Measurements from ENCODE around the gene MAP4K4.

Gene MAP4K4

GRCh38 chr2:101697124-101698013, at the start of gene MAP4K4:
TSS of gene MAP4K4 (plus strand) at chr2:101697707. CDS start at chr2:101698081, 374 bp downstream.
- peak; percentile 76 for DNase-seq (ENCODE audit: low spot score)

DNA sequence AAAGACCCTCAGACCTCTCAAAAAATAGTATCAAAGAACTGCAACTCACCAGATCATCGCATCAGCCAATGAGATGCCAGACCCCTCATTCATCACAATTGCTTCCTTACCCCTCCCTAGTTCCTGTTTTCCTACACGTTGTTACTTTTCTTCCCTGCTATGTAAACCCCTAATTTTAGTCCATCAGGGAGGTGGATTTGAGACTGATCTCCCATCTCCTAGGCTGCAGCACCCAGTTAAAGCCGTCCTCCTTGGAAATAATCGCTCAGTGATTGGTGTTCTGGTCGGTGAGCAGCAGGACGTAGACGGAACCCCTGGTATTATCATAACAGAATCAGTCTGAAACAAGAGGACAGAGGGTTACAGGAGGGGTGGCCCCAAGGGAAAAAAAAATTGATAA, 44.0 kb upstream of the MAP4K4 start:
- DNase-seq (ENCODE audit: low spot score) = no peak

DNA sequence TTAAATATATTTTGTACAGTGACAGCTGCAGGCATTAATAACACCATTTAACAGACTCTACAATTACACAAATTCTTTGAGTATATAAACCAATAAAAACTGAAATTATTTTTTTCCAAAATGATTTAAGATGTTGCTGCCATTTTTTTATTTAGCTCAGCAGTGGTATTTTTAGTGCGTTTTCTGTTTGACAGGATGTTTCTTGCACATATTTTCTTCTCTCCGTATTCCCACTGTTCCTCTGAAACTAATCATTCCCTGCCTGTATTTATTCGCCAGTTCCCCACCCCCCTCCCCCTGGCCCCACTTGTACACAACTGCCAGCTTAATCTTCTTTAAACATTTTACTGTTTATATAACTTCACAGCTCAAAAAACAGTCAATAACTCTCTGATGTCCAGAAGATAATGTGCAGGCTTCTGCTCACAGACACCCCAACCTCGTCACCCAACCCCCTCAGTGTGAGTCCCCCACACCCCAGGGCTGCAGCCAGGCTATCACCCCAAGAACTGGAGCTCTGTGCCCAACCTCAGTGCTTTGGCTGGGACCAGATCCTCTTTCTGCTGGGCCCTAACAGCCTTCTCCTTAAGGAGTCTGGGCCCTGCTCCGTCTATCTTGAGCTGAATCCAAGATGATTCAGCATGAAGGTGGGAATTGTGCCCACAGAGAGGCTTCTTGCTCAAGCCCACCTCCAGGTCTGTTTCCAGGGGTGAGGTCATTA, 41.6 kb upstream of the MAP4K4 start:
- DNase-seq (ENCODE audit: low spot score) = no peak

DNA sequence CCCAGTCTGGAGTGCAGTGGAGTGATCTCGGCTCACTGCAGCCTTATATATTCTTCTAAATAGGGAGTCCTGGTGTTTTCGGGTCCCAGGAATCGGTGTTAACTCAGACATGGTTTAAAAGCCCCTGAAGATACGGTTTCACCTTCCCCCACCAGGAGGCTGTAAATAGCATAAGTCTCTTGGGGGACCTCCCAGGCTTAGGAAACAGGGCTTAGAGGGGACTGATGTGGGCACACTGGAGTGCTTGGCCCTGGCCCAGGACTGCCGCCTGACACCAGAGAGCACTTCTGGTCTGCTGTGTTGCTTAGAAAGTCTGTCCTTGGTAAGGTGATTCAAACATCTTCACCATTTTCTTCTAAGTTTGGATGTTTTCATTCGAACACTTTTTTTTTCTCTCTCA, 39.7 kb upstream of the MAP4K4 start:
- DNase-seq (ENCODE audit: low spot score) = no peak

DNA sequence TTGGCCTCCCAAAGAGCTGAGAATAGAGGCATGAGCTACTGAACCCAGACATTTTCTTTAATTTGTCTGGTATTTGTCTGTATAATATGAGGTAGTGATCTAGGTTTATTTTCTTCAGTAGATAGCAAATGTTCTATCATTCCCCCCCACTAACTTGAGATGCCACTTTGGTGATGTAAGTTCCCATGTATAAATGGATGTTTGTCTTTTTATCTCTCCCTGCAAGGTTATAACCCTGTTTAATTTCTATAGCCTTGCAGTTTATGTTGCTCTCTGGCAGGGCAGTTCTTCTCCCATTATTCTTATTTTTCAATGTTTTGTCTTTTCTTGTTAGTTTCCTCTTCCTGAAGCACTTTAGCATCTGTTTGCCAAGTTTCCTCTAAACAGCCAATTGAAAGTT, 39.1 kb upstream of the MAP4K4 start:
- no peak for DNase-seq (ENCODE audit: low spot score)

DNA sequence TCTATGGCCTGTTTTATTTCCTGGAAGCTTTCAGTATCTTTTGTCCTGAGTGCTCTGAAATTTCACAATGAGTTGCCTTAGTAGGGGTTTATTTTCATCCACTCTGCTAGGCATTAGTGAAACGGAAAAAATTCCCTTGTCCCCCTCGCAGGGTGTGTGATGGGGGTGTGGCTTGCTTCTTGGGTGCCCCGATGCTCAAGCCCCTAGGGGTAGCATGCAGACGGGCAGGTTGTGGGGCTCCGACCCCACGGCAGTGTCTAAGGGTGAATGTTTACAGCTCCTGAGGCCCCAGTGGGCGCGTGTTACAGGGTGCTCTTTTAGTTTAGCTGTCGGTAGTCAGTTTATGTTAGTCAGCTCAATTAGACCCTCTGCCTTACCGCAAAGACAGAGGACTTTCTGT, 32.2 kb upstream of the MAP4K4 start:
- DNase-seq (ENCODE audit: low spot score) = no peak

DNA sequence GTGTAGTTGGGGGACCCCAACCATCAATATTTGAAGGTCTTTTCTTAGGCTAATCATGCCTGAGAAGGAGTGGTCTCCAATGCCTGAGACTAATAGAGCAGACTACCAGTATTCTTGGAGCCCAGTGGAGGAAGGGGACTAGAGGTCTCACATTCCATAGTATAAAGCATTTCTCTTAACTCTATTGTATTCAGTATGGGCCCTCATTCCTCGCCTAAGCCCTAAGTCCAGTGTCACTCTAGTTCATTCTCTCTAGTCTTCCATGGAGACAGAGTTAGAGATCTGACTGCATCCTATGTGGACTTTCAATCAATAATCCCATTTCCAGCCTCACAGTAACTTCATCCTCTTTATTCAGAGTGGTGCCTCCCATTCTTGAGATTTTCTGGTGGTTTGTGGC, 29.7 kb upstream of the MAP4K4 start:
- no peak for DNase-seq (ENCODE audit: low spot score)

GRCh38 chr2:101672047-101672446, 25.5 kb upstream of the MAP4K4 start:
- no peak for DNase-seq (ENCODE audit: low spot score)

GRCh38 chr2:101673920-101674319, 23.6 kb upstream of the MAP4K4 start:
- no peak for DNase-seq (ENCODE audit: low spot score)

GRCh38 chr2:101675512-101675911, 22.0 kb upstream of the MAP4K4 start:
- DNase-seq (ENCODE audit: low spot score) = peak; percentile 27

DNA sequence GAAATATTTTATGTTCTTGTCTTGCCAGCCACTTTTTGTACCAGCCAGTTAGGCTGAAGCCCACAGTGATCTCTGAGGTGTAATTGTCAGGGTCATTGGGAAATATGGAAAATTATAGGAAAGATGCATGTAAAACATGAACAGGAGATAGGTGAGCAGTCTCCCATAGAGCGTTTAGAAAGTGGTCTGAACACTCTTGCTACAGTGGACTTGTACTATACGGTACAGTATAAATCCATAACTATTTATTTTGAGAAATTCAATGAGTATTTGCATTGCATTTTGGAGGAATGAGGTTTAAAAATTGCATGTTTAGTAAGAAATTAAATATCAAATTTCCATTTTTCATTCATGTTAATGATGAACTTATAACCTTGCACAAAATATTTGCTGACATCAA, 20.8 kb upstream of the MAP4K4 start:
- DNase-seq (ENCODE audit: low spot score) = no peak

DNA sequence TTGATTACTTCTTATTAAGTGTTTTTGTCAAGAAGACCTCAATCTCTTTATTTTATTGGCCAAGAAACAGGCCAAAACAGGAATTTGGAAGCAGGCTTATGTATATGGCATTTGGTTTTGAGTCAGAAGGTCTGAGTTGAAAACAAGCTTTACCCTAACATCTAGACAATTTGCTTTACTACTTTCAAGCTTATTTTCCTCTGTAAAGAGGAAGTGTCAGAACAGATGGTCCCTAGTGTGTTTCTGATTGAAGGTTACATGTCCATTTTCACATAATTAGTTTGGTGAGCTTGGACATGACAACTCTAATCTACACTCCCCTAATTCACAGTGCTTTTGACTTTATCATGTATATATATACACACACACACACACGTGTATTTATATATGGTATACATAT, 19.8 kb upstream of the MAP4K4 start:
- DNase-seq (ENCODE audit: low spot score) = peak; percentile 43

GRCh38 chr2:101678379-101678778, 19.1 kb upstream of the MAP4K4 start:
- no peak for DNase-seq (ENCODE audit: low spot score)

DNA sequence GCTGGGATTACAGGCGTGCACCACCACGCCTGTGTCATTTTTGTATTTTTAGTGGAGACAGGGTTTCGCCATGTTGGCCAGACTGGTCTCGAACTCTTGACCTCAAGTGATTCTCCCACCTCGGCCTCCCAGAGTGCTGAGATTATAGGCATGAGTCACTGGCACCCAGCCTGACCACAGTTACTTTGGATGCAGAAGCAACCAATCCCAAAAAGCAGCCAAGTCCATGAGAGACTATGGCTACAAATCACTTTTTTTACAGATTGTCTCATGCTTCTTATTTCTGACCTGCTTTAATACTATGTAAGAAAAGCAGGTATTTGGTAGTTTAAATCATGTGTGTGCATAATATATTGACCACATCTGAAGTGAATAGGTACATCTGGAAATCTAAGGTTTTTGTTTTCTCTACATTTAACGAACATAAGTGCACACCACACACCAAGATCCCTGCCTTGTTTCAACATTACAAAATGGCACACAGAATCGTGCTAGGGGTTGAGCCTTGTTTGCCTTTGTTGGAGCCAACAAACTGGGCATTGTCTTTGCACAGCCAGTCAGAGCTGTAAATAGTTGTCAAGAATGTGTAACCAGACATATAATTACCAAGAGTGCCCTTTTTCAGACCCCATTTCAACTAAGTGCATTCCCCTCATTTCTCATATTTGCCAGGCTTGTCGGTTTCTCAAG, 18.3 kb upstream of the MAP4K4 start:
- no peak for DNase-seq (ENCODE audit: low spot score)

GRCh38 chr2:101679801-101680487, 17.6 kb upstream of the MAP4K4 start:
- no peak for DNase-seq (ENCODE audit: low spot score)

- DNase-seq (ENCODE audit: low spot score) = no peak
Measured at GRCh38 chr2:101682311-101682710, 15.2 kb upstream of the MAP4K4 start.

GRCh38 chr2:101684313-101684712, 13.2 kb upstream of the MAP4K4 start:
- DNase-seq (ENCODE audit: low spot score) = no peak

DNA sequence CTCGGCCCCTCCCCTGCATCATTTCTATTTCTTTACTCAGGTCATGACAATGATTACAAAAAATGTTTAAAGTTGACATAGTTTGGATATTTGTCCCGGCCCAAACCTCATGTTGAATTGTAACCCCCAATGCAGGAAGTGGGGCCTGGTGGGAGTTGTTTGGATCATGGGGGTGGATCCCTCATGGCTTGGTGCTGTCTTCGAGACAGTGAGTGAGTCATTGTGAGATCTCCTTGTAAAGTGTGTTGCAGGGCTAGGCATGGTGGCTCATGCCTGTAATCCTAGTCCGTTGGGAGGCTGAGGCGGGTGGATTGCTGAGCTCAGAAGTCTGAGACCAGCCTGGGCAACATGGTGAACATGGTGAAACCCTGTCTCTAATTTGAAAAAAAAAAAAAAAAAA, 9.2 kb upstream of the MAP4K4 start:
- DNase-seq (ENCODE audit: low spot score) = no peak

- DNase-seq (ENCODE audit: low spot score) = no peak
Measured at GRCh38 chr2:101689114-101689825, 8.2 kb upstream of the MAP4K4 start.

DNA sequence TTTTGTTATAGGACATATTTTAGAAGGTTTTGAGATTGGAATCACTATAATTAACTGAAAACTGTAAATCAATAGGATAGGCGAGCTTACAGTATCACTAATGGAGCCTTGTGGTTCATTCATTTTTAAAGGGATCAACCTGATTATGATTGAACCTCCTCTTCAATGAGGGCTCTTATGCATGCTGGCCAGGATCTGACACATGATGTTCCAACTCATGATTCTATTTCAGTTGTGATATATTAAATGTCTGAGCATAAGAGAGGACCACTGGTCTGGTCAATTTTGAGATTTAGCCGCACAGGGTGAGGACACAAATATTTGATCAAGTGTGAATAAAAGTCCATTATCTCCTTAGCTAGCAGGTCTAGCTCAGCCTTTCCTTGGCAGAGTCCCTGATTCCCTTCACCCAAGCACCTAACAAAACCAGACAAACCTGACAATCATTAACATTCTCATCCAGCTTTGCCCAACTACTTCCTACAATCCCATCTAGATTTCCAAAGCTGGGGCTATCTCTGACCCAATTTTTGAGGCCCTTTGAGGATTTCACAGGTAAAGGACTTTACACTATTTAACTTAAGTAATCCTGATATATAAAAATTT, 6.9 kb upstream of the MAP4K4 start:
- DNase-seq (ENCODE audit: low spot score) = no peak

DNA sequence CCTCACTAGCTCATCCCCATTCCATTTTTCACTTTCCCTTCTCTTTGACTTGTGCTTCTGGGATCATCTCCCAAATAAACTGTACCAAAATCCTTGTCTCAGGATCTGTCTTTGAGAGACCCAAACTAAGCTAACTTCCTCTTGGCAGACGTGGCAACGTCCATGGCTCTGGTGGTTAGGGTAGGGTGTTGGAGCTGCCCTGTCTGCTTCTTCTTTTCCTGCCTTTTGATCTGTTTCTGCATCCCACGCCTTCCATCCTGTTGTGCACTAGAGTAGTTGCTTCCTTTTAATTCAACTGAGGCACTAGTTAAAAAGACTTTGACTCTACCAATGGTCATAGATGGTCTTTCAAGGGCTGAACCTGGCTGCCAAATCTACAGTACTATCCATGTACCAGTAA, 5.5 kb upstream of the MAP4K4 start:
- no peak for DNase-seq (ENCODE audit: low spot score)
